HepG2 (cell line): ENCODE data around the gene CENPW. TPM values are rescaled to one million over a fixed set of nuclear protein-coding genes. Genes with fewer than 3 reads are reported as not detected.

Source experiments
- ATAC-seq: fragments of 200-7000 bp; cut with Tn5 transposase; 3 replicates; pipeline ENCODE4 v1.9.1; 2020; ENCODE audit warnings: mild to moderate bottlenecking, moderate library complexity
- BruUV-seq: library from RNA; stranded (reverse); fragments of 400-500 nt; replicated peaks from 2 replicates; lab custom pipeline; 2021; lab: Mats Ljungman, UMichigan
- CTCF ChIA-PET: fragments of 300-600 bp; formaldehyde crosslinking; extraction: SDS; loops from one replicate; lab custom pipeline; 2021; ENCODE audit warnings: low total read pairs, inconsistent platforms, low intra/inter-chr PET ratio; lab: Yijun Ruan, JAX
- POLR2A ChIA-PET: fragments of 350-600 bp; sonication (Branson Sonifier 250); formaldehyde crosslinking; loops from one replicate; lab custom pipeline; 2020; ENCODE audit warnings: antibody characterized with exemption, inconsistent platforms; lab: Yijun Ruan, JAX
- DNase-seq: peaks from one replicate; pipeline ENCODE4 v3.0.0-alpha.2; 2015; ENCODE audit warnings: low spot score
- FAIRE-seq: peaks from 3 replicates; lab custom pipeline; 2011; peaks lifted over from hg19 to GRCh38; lab: Jason Lieb, UNC
- H2AFZ ChIP-seq: one replicate; pipeline ENCODE4 v1.6.1; 2011; ENCODE audit warnings: low read length, inconsistent platforms
- H3K27ac ChIP-seq: fragments of 300-600 bp; 3 replicates; pipeline ENCODE4 v1.8.0; 2011; ENCODE audit warnings: mixed run types, mild to moderate bottlenecking, mixed read lengths, low read length, inconsistent platforms; ENCODE audit not compliant: insufficient read depth; ENCODE audit errors: extremely low read length
- H3K27me3 ChIP-seq, 2 experiments: fragments of 200-600 bp in 1 of 2; 2 replicates in 1 of 2; 3 replicates in 1 of 2; pipeline versions ENCODE4 v1.6.0 to v1.8.0; 2011; ENCODE audit warnings: low read length in 2 of 2, mild to moderate bottlenecking in 2 of 2, moderate library complexity in 2 of 2, inconsistent platforms in 1 of 2; ENCODE audit not compliant: insufficient read depth in 2 of 2, control insufficient read depth in 1 of 2
- H3K36me3 ChIP-seq, 2 experiments: fragments of 200-600 bp in 1 of 2; replicated peaks in 1 of 2; 2 replicates in 1 of 2; 3 replicates in 1 of 2; pipeline versions ENCODE4 v1.5.1 to v1.8.0; 2011; ENCODE audit warnings: low read length in 2 of 2, inconsistent platforms in 1 of 2; ENCODE audit not compliant: insufficient read depth in 2 of 2, control insufficient read depth in 1 of 2
- H3K4me1 ChIP-seq: 2 replicates; pipeline ENCODE4 v1.5.1; 2012; ENCODE audit warnings: low read length, inconsistent platforms; ENCODE audit not compliant: insufficient read depth
- H3K4me2 ChIP-seq: 2 replicates; pipeline ENCODE4 v1.6.0; 2011; ENCODE audit warnings: low read depth, low read length, inconsistent platforms
- H3K4me3 ChIP-seq, 3 experiments: fragments of 200-600 bp in 1 of 3; sonication (generic), shearing (Covaris generic) in 1 of 3; replicated peaks in 1 of 3; 2 replicates each; pipeline ENCODE4 v1.5.1; 2011 to 2016; ENCODE audit warnings: low read length in 3 of 3, inconsistent platforms in 2 of 3, low read depth in 2 of 3, mild to moderate bottlenecking in 2 of 3, control low read depth in 1 of 3, mixed read lengths in 1 of 3; ENCODE audit not compliant: insufficient read depth in 1 of 3
- H3K79me2 ChIP-seq: one replicate; pipeline ENCODE4 v1.6.1; 2011; ENCODE audit warnings: low read length, inconsistent platforms; ENCODE audit not compliant: insufficient read depth
- H3K9ac ChIP-seq: 2 replicates; pipeline ENCODE4 v1.6.0; 2011; ENCODE audit warnings: mild to moderate bottlenecking, low read depth, low read length, inconsistent platforms; ENCODE audit not compliant: insufficient read depth
- H3K9me3 ChIP-seq: 2 replicates; pipeline ENCODE4 v1.5.1; 2012; ENCODE audit warnings: mild to moderate bottlenecking, low read length
- H4K20me1 ChIP-seq: 2 replicates; pipeline ENCODE4 v1.6.0; 2011; ENCODE audit warnings: inconsistent platforms, mild to moderate bottlenecking, low read length, moderate library complexity; ENCODE audit not compliant: insufficient read depth
- ASH2L ChIP-seq: fragments of 300-600, 200-600 bp; sonication (generic); IDR thresholded peaks from 2 replicates; pipeline ENCODE4 v1.7.0; 2017; ENCODE audit warnings: low read depth, mild to moderate bottlenecking, moderate library complexity, mixed read lengths, low read length; ENCODE audit not compliant: insufficient read length
- MED8 ChIP-seq: sonication (generic); formaldehyde crosslinking; IDR thresholded peaks from 2 replicates; pipeline ENCODE4 v1.8.1; 2023; ENCODE audit warnings: mild to moderate bottlenecking, missing genetic modification reagents; ENCODE audit not compliant: insufficient replicate concordance
- NFE2 ChIP-seq: sonication (generic); formaldehyde crosslinking; IDR thresholded peaks from 2 replicates; pipeline ENCODE4 v1.4.0; 2020; ENCODE audit warnings: missing genetic modification reagents
- NFYB ChIP-seq: sonication (generic); formaldehyde crosslinking; IDR thresholded peaks from 2 replicates; pipeline ENCODE4 v1.4.0; 2020; ENCODE audit warnings: missing genetic modification reagents
- SATB2 ChIP-seq: sonication (generic); formaldehyde crosslinking; IDR thresholded peaks from 2 replicates; pipeline ENCODE4 v1.5.0; 2020; ENCODE audit warnings: missing genetic modification reagents
- YY1 ChIP-seq: IDR thresholded peaks from 2 replicates; pipeline ENCODE4 v1.6.1; 2011; ENCODE audit warnings: low read length, low read depth, moderate library complexity, mild to moderate bottlenecking; ENCODE audit not compliant: insufficient read depth, insufficient replicate concordance
- ZNF552 ChIP-seq: sonication (generic); formaldehyde crosslinking; IDR thresholded peaks from 2 replicates; pipeline ENCODE4 v1.9.0; 2022; ENCODE audit warnings: missing genetic modification reagents, mild to moderate bottlenecking, borderline replicate concordance
- WGBS: methylation state at CpG from one replicate; pipeline ENCODE4 v1.1.6; 2017; ENCODE audit warnings: low lambda C conversion rate; 5-methylcytosine and 5-hydroxymethylcytosine counted together
- in situ Hi-C: cut with HindIII; loops from 2 replicates; pipeline ENCODE4 v1.10.0; 2017; ENCODE audit warnings: low pct_unique_long_range_greater_than_20kb; ENCODE audit not compliant: extremely low pct_ligation_motif_present
- intact Hi-C: fragments of 100-400 bp; cut with micrococcal nuclease; formaldehyde crosslinking; loops from one replicate; pipeline ENCODE4 v1.10.0; 2022; ENCODE audit not compliant: unreplicated experiment
- polyA plus RNA-seq, 8 experiments: library from polyadenylated mRNA; depleted of rRNA in 3 of 8; stranded (reverse) in 7 of 8; unstranded in 1 of 8; fragments of >200 nt; fragmentation: Illumina TruSeq in 4 of 8; extraction: Trizol in 4 of 8; gene quantifications; 2 replicates each; pipeline versions ENCODE4 v1.2.1 to v1.2.3, GENCODE V29; 2011 to 2016; ENCODE audit warnings: low read depth in 4 of 8, missing spikeins in 1 of 8, mixed read lengths in 1 of 8; ENCODE audit not compliant: insufficient read depth in 1 of 8
- total RNA-seq, 5 experiments: library from RNA; depleted of rRNA; stranded (reverse); fragments of >200 nt; fragmentation: Illumina TruSeq; extraction: Trizol; gene quantifications; 2 replicates each; pipeline ENCODE4 v1.2.3, GENCODE V29; 2016; ENCODE audit warnings: low read depth in 1 of 5
- TF ChIP-seq, protein P1 (sequence below): sonication (generic); formaldehyde crosslinking; IDR thresholded peaks from 2 replicates; pipeline ENCODE4 v1.8.0; 2022; ENCODE audit warnings: low read depth, missing genetic modification reagents
- TF ChIP-seq, protein P2 (sequence below): sonication (generic); formaldehyde crosslinking; IDR thresholded peaks from 2 replicates; pipeline ENCODE4 v1.4.0; 2020; ENCODE audit warnings: missing genetic modification reagents

Gene CENPW
- total and polyA plus RNA-seq, 2 of the 13 experiments (the other 11 are each of a cell fraction or from before 2014, with no cell fraction given) = 8.6 to 94.7 TPM

DNA sequence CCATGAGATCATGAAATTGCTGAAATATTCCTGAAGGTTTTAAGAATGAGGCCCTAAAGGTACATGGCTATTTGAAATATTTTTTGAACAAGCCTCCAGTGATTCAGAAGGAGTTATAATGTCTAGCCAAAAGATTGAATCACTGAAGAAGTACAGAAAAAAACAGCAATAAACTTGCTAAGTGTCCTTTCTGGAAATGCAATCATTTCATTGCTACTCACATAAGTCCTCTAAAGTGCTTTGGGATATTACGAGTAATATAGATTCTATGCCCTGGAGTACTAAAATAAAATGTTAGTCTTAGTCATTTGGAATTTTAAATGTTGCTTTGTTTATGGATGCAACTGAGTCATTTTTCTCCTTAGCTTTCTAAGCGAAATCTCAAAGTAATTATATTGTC lies 32.7 kb downstream of the CENPW start:
- no peak overlapping the region for H2AFZ ChIP-seq
- H3K9ac ChIP-seq = no peak overlapping the region
- ChIA-PET POLR2A (no interaction called here), CTCF (no interaction called here)
- WGBS = 100% methylated on average over 2 of the region's 2 CpGs
- H3K36me3 ChIP-seq = no peaks in the 10 kb centered on the region
- BruUV-seq = no TSS peak
- peaks cover 3% of the 10 kb centered on the region for H3K4me1 ChIP-seq
- FAIRE-seq = no peak
- intact Hi-C loops = no loop called here
- TF ChIP-seq ASH2L = no peak
- TF ChIP-seq, protein P1, sequence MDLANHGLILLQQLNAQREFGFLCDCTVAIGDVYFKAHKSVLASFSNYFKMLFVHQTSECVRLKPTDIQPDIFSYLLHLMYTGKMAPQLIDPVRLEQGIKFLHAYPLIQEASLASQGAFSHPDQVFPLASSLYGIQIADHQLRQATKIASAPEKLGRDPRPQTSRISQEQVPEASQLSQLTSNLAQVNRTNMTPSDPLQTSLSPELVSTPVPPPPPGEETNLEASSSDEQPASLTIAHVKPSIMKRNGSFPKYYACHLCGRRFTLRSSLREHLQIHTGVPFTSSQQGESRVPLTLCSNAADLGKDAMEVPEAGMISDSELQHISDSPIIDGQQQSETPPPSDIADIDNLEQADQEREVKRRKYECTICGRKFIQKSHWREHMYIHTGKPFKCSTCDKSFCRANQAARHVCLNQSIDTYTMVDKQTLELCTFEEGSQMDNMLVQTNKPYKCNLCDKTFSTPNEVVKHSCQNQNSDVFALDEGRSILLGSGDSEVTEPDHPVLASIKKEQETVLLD = no peak
- TF ChIP-seq NFYB (CRISPR knock-in tag) = no peak
- TF ChIP-seq SATB2 = no peak
- no peak for TF ChIP-seq NFE2 (CRISPR knock-in tag)
- no peak for TF ChIP-seq MED8 (CRISPR knock-in tag)
- no peak for TF ChIP-seq ZNF552 (CRISPR knock-in tag)
- TF ChIP-seq, protein P2, sequence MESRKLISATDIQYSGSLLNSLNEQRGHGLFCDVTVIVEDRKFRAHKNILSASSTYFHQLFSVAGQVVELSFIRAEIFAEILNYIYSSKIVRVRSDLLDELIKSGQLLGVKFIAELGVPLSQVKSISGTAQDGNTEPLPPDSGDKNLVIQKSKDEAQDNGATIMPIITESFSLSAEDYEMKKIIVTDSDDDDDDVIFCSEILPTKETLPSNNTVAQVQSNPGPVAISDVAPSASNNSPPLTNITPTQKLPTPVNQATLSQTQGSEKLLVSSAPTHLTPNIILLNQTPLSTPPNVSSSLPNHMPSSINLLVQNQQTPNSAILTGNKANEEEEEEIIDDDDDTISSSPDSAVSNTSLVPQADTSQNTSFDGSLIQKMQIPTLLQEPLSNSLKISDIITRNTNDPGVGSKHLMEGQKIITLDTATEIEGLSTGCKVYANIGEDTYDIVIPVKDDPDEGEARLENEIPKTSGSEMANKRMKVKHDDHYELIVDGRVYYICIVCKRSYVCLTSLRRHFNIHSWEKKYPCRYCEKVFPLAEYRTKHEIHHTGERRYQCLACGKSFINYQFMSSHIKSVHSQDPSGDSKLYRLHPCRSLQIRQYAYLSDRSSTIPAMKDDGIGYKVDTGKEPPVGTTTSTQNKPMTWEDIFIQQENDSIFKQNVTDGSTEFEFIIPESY (CRISPR knock-in tag) = no peak
- TF ChIP-seq YY1 = no peak
- no peak for ATAC-seq
- in situ Hi-C loops = loop anchor here (25.0 kb wide), 2 partner anchors 290 to 740 kb away; partner anchors contain the start of gene RSPO3
- H3K79me2 ChIP-seq = no peaks in the 10 kb centered on the region
- no peak overlapping the region for H3K27ac ChIP-seq
- H3K4me3 ChIP-seq = no peak overlapping the region
- no peak for DNase-seq
- no peaks in the 10 kb centered on the region for H3K27me3 ChIP-seq
- no peak overlapping the region for H3K4me2 ChIP-seq
- no peaks in the 10 kb centered on the region for H4K20me1 ChIP-seq
- peaks cover 6% of the 10 kb centered on the region; the same call in 1 of the 2 replicates for H3K9me3 ChIP-seq
